Large intestine (tissue), 3 donors: ENCODE measurements around the gene UST. TPM values are rescaled to one million over a fixed set of nuclear protein-coding genes. Genes with fewer than 3 reads are reported as not detected.

ENCODE experiments used
- DNase-seq, 2 donors: peaks; one replicate each; pipeline versions ENCODE4 v3.0.0 to v3.0.0-alpha.2; 2013
- H3K27ac ChIP-seq: one replicate; pipeline ENCODE4 v1.5.1; 2013; ENCODE audit warnings: low read length
- H3K27me3 ChIP-seq: 2 replicates; pipeline ENCODE4 v1.6.1; 2013; ENCODE audit warnings: low read length; ENCODE audit not compliant: control insufficient read depth, insufficient read depth
- H3K36me3 ChIP-seq: 2 replicates; pipeline ENCODE4 v1.6.1; 2013; ENCODE audit warnings: low read length; ENCODE audit not compliant: control insufficient read depth, insufficient read depth
- H3K4me1 ChIP-seq: one replicate; pipeline ENCODE4 v1.6.1; 2013; ENCODE audit warnings: low read length; ENCODE audit not compliant: control insufficient read depth, insufficient read depth
- H3K4me3 ChIP-seq: one replicate; pipeline ENCODE4 v1.5.1; 2013; ENCODE audit warnings: low read length
- H3K9me3 ChIP-seq: one replicate; pipeline ENCODE4 v1.6.1; 2013; ENCODE audit warnings: mild to moderate bottlenecking, low read depth, low read length, moderate library complexity; ENCODE audit not compliant: control insufficient read depth
- WGBS: methylation state at CpG from one replicate; pipeline ENCODE4 v1.1.5; 2013; ENCODE audit warnings: low lambda C conversion rate; ENCODE audit not compliant: insufficient coverage; 5-methylcytosine and 5-hydroxymethylcytosine counted together
- polyA plus RNA-seq: library from polyadenylated mRNA; unstranded; fragments of 120-200 nt; gene quantifications from one replicate; pipeline ENCODE4 v1.2.1, GENCODE V29; 2013

Gene UST
- polyA plus RNA-seq, 1 donor, result 2.9 TPM

- Histone ChIP-seq H3K27ac (no peak overlapping the region), H3K4me1 (peaks cover 19% of the 10 kb centered on the region), H3K27me3 (no peaks in the 10 kb centered on the region), H3K4me3 (no peak overlapping the region), H3K9me3 (no peaks in the 10 kb centered on the region), H3K36me3 (no peaks in the 10 kb centered on the region)
- WGBS, result 90% methylated on average over 2 of the region's 19 CpGs
- peak in 1 of 2 donors; percentile 29 for DNase-seq
Measured at GRCh38 chr6:149060300-149060984, 313.6 kb downstream of the UST start.

- H3K27me3 ChIP-seq, result no peaks in the 10 kb centered on the region
- H3K4me1 ChIP-seq, result peaks cover 16% of the 10 kb centered on the region
- H3K4me3 ChIP-seq, result no peak overlapping the region
- whole genome bisulfite sequencing, result no CpG with 5 or more reads among the region's 12 CpGs
- no peak overlapping the region for H3K27ac ChIP-seq
- peak; percentile 61 to 85 for DNase-seq
- H3K36me3 ChIP-seq, result no peaks in the 10 kb centered on the region
- H3K9me3 ChIP-seq, result no peaks in the 10 kb centered on the region
Measured at GRCh38 chr6:149060985-149061760, 314.3 kb downstream of the UST start.

GRCh38 chr6:149061930-149062329 lies 315.1 kb downstream of the UST start:
- Histone ChIP-seq H3K4me3 (no peak overlapping the region), H3K4me1 (peaks cover 16% of the 10 kb centered on the region), H3K27me3 (no peaks in the 10 kb centered on the region), H3K9me3 (no peaks in the 10 kb centered on the region), H3K36me3 (no peaks in the 10 kb centered on the region), H3K27ac (no peak overlapping the region)
- WGBS, result 100% methylated on average over 1 of the region's 2 CpGs
- DNase-seq, result no peak

- no peaks in the 10 kb centered on the region for H3K9me3 ChIP-seq
- no peaks in the 10 kb centered on the region for H3K36me3 ChIP-seq
- H3K4me1 ChIP-seq, result peaks cover 16% of the 10 kb centered on the region
- no peak overlapping the region for H3K4me3 ChIP-seq
- no peak overlapping the region for H3K27ac ChIP-seq
- no CpG with 5 or more reads among the region's 5 CpGs for WGBS
- no peaks in the 10 kb centered on the region for H3K27me3 ChIP-seq
- no peak for DNase-seq
Measured at GRCh38 chr6:149062653-149063348, 316.0 kb downstream of the UST start.

DNA sequence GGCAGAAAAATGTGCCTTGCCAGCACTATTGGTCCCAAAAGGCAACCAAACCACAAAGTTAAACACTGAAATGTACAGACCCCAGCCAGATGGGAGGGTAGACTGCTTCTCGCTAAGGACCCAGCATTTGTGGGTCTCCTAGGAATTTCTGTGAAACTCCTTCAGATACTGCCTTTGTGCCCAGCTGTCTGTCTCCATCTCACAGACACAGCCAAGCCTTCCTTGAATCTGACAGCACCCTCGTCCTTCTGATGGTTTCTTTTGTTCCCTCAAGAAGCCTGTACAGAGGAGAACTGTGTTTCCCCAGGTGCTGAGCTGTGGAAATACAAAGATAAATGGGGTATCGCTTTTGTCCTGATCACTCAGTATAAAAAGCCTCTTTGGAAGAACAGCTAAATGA lies 316.6 kb downstream of the UST start:
- Histone ChIP-seq H3K4me1 (peaks cover 16% of the 10 kb centered on the region), H3K4me3 (no peak overlapping the region), H3K27ac (no peak overlapping the region), H3K27me3 (no peaks in the 10 kb centered on the region), H3K36me3 (no peaks in the 10 kb centered on the region), H3K9me3 (no peaks in the 10 kb centered on the region)
- DNase-seq, result no peak
- WGBS, result no CpG with 5 or more reads among the region's 3 CpGs

DNA sequence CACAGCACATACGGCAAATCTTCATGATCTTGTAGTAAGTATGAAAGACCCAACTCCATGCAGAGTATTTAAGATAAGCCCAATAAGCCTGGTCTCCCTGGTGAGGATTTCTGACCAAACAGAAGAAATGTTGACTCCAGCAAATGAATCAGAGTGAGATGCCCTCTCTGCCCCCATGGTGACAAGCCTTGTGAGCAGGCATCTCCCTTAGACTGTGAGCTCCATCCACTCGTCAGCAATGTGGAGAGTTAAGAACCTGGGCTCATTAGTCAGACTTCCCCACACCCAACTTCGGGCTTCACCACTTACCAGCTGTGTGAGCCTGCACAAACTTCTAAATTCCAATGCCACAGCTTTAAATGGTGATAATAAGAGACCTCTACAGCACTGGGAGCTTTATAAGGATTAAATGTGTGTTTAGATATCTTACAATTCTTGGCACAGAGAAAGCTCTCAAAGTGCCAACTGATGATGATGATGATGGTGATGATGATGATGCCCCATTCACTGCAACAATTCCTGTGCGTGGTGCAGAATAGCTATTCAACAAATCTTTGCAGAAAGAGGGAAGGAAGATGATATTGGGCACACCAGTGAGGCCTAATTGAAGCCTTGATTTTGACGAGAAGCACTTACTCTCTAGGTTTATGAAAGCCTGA lies 317.3 kb downstream of the UST start:
- Histone ChIP-seq H3K4me1 (peaks cover 16% of the 10 kb centered on the region), H3K9me3 (no peaks in the 10 kb centered on the region), H3K27ac (no peak overlapping the region), H3K27me3 (no peaks in the 10 kb centered on the region), H3K36me3 (no peaks in the 10 kb centered on the region), H3K4me3 (no peak overlapping the region)
- WGBS, result 70% methylated on average over 2 of the region's 5 CpGs
- DNase-seq, result no peak

DNA sequence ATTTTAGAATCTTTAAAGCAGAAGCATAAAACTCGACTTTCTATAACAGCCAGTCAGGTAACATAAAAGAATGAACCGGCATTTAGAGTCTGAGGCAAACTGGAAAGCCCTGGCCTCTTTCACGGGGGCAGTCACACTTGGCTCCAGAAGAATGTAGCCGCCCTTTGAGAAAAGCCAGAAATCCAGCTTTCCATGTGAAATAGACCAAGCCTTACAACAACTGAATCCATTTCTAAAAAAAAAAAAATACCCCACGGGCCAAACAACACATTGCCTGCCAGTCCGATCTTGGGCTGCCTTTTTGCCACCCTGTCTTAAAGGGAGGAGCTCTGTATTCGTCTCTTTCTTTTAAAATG lies 317.8 kb downstream of the UST start:
- no peak for DNase-seq
- Histone ChIP-seq H3K36me3 (no peaks in the 10 kb centered on the region), H3K4me3 (no peak overlapping the region), H3K4me1 (peaks cover 16% of the 10 kb centered on the region), H3K9me3 (no peaks in the 10 kb centered on the region), H3K27ac (no peak overlapping the region), H3K27me3 (no peaks in the 10 kb centered on the region)
- WGBS, result no CpG with 5 or more reads among the region's 7 CpGs

GRCh38 chr6:149065121-149065520 lies 318.3 kb downstream of the UST start:
- Histone ChIP-seq H3K27me3 (no peaks in the 10 kb centered on the region), H3K9me3 (no peaks in the 10 kb centered on the region), H3K4me3 (no peak overlapping the region), H3K36me3 (no peaks in the 10 kb centered on the region), H3K4me1 (peaks cover 15% of the 10 kb centered on the region), H3K27ac (no peak overlapping the region)
- DNase-seq, result no peak
- WGBS, result 100% methylated on average over 1 of the region's 4 CpGs

GRCh38 chr6:149065658-149066556 lies 319.1 kb downstream of the UST start:
- DNase-seq, result peak in 1 of 2 donors; percentile 15
- H3K36me3 ChIP-seq, result no peaks in the 10 kb centered on the region
- H3K4me3 ChIP-seq, result no peak overlapping the region
- no peaks in the 10 kb centered on the region for H3K9me3 ChIP-seq
- H3K27ac ChIP-seq, result no peak overlapping the region
- no peaks in the 10 kb centered on the region for H3K27me3 ChIP-seq
- 64% methylated on average over 2 of the region's 8 CpGs for WGBS
- peaks cover 9% of the 10 kb centered on the region for H3K4me1 ChIP-seq
